Smooth muscle cell of the brain vasculature (primary cell): ENCODE results near the gene TPMT.
"Not testable (repeated sequence)": the region's sequence is repeated elsewhere in the genome, so short reads cannot be mapped to it uniquely, and the experiment has no call there.

Experiments used
- DNase-seq: peaks from one replicate; pipeline ENCODE4 v3.0.0-alpha.2; 2012; ENCODE audit warnings: low read depth, low spot score

TPMT gene

DNA sequence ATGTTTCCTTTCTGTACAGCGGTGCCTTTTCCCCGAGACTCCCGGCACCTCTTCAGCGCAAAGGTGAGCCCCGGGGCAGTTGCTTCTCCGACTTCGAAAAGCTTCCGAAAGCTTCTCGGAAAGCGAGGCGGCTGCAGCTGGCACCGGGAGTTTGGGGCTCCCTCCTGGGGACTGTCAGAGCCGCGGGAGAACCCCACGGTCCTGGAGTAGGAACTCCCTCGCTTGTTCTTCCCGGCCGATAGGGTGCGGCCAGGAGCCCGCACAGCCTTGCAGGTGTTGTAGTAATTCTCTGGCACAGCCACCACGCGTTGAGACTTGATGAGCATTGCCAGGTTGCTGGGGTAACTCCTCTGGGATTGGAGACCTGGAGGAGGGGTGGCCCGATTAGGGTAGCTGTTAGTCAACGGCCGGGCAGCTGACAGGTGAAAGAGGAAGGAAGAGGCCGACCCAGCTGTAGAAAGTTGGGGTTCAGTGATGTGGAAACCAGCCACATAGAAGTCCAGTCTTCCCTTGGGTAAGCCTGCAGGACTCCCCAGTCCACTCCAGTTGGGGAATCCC, 1.1 kb upstream of the TPMT start:
- DNase-seq, result no peak

DNA sequence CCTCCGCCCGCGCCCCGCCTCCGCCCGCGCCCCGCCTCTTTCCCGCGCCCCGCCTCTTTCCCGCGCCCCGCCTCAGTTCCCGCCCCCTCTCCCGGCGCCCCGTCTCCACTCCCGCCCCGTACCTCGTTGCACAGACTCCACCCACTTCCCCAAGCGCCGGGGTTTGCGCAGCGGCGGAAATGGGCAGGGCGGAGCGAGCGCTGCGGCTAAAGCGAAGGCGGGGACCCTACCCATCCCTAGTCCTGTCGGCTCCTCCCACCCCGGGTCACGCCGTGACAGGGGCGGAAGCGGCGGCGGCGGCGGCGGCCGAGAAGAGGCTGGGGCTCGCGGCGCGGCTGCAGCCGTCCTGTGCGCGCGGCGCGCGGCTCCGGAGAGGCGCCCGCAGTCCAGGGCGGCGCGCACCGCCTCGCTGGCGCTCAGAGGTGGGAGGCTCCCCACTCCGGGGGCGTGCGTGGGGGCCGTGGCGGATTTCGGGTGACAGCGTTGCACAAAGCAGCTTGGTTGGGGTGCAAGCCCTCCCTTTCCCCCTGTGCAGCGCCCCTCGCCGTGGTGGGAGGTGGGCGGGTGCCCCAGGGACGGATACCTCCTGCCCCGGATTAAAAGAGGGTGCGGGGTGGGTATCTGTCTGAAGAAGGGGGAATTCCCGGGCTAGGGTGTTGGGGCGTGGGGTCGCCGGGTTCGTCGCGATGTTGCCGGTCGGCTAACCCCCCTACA, 430 bp upstream of the TPMT start, which contains the start of gene KDM1B:
Gene KDM1B (plus strand): TSS at position 273 of the 714 bp plus-strand sequence. CDS start 4,474 bp downstream, outside the sequence.
- peak; percentile 91 for DNase-seq

DNA sequence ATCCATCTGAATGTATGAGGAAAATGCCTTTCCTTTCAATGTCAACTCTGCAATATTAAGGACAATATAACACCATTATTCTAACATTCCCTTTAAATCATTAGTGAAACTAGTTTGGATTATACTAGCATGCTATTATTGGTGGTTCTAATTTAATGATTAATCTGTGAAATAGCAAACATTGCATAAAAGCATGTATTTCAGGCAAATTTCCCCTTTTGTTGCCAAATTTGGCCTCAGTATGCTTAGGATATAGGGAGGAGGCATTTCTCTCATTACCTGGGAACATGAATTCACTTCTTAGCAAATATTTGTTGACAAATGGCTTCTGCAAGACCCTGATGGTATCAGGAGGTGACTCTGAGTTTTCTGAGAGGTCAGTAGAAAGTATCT, 1.6 kb downstream of the TPMT start:
- DNase-seq, result no peak

DNA sequence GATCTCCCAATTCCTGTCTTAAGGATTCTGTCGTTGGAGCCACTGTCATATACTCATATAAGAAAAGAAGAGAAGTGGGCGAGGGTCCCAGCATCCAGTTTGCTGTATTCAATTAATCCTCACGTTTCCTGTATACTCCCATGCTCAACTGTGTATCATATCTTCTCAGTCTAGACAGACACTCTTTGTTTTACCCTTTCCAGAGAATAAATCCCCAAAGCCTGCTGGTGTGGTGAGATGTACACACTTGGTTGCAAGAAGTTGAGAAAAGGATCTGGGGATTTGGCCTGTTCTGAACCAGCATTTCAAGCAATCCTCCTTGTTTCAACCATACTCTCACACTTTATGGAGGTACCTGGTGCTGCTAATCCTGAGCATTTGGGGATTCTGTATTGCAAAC, 3.1 kb downstream of the TPMT start:
- no peak for DNase-seq

DNA sequence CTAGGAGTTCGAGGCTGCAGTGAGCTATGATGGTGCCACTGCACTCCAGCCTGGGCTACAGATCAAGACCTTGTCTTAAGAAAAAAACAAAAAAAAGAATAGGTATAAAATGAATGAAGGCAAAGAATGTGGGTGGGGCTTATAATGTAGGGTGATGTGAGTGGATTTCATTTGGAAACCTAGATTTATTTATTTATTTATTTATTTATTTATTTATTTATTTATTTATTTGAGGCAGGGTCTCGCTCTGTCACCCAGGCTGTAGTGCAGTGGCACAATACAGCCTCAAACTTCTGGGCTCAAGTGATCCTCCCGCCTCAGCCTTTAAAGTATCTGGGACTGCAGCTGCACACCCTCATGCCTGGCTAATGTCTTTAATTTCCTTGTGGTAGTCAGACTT, 3.5 kb downstream of the TPMT start:
- not testable (repeated sequence) for DNase-seq

DNA sequence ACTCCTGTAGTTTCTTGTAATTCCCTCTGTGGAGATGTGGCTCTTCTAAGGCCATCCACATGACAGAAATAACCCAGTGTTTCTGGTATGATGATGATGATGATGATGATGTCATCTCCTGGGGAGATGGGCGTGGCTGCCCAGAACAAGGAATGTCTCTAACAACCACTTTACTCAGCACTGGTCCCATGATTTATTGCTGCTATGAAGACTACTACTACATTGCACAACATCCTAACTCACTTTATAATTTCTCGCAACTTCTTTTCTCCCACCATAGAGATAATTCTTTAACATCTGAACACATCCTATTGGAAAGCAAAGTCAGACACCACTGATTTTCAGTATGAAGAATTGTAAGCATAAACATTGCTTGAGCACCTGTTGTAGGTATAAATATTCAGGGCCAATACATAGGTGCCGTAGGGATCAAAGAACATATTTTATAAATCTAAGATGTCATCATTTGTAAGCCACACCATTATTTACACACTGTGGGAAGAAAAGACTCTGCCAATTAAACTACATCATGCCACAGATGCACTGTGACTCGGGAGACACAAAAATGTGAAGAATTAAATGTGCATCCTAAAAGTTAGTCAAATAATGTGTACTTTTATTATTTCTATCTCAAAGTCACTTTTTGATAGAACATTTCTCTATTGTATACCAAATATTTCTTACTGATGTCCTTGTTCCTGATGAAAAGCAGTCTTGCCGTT, 6.4 kb downstream of the TPMT start:
- no peak for DNase-seq

DNA sequence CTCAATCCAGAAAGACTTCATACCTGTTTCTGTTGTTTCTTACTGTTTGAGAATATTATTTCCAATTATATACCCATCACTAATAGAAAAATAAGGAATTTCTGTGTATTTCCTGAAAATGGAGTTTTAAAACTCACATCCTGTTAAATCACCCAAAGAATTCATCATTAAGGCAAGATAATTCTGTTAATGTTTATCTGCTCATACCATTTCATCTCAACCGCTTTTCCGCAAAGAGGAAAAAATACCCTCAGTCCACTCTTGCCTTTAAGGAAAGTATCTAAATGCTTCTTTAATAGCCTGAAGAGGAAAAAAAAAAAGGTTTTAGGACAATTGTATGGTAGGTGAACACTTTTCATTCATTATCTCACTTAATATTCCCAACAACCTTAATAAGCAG, 7.3 kb downstream of the TPMT start:
- no peak for DNase-seq

DNA sequence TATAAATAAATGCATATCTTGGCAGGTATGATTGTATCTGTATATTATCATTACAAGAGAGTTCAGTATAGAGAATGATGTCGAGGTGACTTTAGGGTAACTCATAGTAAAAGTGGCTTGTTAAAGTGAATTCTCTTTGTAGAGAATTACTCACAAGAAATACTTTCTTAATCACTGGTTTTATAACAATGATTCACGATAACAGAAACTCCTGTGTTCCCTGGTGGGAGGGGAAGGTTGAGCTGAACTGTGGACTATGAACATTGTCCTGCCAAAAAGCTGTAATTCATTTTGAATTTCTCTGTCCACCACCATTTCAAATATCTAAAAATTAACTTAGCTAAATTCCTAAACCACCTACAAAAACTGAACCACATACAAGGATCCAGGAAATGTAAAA, 7.7 kb downstream of the TPMT start:
- DNase-seq, result no peak

DNA sequence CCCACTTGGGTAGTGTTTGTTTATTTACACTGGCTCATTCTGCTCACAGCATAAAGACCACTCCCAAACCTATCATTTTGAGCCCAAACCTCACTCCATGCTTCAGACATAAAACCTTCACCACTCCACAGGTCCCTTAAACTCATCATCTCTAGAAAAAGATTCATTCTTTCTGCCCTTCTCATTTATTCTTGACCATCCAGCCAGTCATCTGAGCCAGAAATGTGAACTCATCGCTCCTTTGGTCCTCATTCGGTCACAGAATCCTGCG, 12.4 kb downstream of the TPMT start:
- no peak for DNase-seq

DNA sequence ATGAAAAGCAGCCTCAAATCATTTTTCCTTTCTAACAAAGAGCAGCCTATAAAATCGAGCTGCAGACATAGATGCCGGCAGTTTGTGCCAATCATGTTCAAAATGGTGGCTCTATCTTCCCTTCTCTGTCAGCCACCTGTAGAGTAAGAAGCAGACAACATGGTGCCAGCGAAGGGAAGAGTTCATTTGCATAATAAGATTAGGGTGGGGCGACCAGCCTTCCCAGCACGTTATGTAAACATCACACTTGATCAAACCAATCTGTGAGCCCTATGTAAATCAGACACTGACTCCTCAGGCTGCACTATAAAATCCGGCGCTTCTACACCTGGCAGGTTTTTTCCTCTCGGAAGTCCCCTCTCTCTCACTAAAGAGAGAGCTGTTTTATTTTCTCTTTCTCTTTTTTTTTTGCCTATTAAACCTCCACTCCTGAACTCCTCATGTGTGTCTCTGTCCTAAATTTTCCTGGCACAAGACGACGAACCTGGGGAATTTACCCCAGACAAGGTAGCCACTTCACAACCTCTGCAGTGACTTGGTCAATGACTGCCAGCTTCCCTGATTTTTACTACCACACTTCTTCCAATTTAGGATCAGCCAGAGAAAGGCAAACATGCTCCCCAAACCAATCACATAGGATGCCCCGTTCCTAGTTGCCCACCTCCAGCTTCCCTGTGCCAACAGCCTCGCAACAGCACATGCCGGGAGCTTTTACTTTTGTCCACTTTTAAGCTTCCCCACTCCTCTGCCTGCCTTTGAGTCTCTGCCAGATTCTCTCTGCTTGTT, 12.9 kb downstream of the TPMT start:
- no peak for DNase-seq

DNA sequence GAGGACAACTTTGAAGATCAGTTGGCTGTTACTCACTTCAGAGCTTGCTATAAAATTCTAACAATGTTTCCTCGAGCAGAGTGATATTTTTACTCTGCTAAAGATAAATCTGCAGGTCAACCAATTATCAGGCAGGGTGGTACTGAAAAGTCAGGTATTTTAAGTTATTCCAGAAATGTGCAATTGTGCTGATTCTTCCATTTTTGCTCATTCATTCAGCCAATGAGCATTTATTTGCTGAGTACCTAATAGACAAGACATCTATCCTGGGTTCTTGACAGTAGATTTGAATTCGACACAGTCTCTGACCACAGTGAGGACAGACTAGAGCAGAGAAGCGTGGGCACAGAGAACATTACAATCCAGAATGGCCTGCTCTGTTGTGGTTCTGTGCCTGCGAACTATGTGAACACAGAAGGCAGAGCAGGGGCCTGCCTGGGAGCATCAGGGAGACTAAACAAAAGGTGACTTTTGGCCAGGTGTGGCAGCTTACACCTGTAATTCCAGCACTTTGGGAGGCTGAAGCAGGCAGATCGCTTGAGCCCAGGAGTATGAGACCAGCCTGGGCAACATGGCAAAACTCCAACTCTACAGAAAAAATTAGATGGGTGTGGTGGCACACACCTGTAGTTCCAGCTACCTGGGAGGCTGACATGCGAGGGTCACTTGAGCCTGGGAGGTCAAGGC, 14.8 kb downstream of the TPMT start:
- no peak for DNase-seq

DNA sequence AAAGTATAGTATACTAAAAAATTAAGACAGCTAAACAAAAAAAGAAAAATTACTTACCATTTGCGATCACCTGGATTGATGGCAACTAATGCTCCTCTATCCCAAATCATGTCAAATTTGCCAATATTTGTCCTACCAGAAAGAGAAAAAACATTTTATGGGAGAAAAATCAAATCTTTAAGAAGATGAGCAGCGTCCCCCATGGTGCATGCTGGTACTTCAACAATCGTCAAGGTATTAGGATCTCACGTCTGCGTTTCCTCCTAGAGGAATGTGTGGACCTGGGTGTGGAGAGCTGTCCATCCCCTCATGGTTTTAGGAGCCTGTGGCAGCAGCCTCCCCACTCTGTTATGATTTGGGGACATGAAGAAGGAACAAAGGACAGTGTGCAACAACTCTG, 16.0 kb downstream of the TPMT start:
- DNase-seq, result no peak

DNA sequence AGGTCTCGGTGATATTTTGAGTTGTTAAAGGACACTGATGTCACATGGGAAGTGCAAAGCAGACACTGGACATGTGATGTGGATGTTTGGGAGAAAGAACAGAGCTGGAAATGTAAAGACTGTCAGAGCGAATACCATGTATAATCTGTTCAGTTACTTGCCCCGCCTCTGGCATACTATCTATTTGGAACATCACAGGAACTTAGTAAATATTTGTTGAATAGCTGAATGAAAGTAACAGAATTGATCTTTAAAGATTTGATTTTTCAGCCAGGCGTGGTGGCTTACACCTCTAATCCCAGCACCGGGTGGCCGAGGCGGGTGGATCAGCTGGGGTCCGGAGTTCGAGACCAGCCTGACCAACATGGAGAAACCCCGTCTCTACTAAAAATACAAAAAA, 18.6 kb downstream of the TPMT start:
- DNase-seq, result no peak

DNA sequence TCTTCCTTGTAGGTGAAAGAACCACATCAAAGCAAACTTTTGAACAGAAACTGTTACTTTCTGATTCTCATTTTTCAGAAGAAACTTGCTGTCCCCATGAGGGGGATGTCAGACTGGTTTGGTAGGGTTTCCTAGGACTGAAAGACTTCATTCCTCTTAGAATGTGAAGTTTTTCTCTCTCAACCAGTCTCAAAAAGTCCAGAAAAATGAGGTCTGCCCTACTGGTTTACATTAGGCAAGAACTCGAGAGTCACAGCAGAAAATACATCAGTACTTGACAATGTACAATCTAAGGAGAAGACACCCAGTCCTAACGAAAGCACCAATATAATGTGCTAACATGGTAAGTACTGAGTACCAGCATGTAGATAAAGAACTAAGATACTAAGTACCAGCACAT, 19.7 kb downstream of the TPMT start:
- no peak for DNase-seq

DNA sequence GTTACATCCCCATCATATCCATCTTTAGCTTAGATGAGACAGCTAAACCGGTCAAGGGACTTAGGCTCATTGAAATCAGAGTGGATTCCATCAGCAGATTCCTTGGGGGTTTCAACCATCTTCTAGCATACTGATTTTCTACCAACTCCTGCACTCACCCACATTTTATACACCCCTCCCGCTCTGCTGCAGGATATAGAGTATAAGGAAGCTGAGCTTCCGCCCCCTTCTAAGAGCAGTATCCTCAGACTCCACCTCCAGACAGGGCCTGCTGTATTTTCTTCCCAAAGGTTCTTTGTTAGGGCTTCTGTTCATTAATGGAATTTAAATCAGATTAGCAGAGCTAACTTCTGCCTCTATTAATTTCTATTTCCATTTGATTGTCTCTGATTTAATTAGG, 22.5 kb downstream of the TPMT start:
- no peak for DNase-seq

DNA sequence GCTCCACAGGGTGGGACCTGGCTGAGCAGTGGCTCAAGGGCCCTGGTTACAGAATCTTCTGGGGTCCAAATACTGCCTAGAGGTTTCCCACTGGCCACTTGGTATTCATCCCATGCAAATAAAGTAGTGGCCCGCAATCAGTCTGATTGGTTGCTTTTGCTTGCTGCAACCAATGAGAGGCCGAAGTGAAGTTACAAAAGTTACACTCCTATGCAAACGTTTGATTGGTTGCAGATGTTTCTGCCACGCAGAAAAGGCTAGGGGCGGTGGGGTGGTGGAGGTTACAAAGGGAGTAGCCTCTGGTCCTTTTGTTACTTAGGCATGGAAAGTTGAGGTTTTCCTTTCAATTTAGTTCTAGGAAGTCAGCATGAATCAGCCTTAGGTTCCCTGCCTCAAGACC, 28.8 kb downstream of the TPMT start:
- no peak for DNase-seq

DNA sequence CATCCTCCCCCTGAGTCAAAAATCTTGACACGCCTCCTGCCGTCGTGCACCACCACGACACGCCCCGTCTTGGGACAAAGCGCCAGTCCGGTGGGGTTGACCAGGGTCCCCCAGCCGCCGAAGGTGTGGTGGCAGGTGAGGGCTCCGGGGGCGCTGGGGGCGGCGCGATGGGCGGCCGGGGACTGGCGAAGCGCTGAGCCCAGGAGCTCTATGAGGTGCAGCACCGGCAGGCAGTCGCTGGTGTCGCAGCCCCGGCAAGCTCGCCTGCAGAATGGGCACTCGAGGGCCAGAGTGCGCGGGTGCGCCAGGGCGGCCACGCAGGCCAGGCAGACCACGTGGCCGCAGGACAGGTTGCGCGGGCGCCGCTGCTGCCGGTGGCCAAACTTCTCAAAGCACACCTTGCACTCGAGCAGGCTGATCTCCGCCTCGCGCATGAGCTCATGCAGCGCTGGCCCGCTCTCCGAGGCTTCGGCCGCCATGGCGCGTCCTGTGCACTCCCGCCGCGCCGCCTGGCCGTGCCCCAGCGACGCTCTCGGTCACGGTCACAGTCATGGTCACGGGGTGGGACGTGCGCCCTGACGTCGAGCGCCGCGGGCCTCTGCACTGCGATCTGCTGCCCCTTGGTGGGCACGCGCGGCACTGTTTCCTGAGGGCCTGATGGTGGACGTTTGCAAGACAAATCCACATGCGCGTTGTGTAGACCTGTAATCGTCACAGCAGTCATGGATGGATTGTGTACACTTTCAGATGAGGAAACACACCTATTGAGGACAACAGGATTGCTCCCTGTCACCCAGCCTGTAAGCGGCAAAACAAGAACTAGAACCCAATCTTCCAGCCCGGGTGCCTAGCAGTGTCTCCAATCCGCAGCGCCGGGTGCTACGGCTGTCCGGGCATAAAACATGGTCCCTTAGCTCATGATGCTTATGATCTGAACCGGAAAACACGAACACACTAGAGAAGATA, 32.5 kb downstream of the TPMT start, which contains the start of gene NHLRC1:
Gene NHLRC1 (minus strand): TSS at position 550 of the 966 bp plus-strand sequence. CDS start 71 bp downstream, at position 479.
- peak; percentile 54 for DNase-seq

DNA sequence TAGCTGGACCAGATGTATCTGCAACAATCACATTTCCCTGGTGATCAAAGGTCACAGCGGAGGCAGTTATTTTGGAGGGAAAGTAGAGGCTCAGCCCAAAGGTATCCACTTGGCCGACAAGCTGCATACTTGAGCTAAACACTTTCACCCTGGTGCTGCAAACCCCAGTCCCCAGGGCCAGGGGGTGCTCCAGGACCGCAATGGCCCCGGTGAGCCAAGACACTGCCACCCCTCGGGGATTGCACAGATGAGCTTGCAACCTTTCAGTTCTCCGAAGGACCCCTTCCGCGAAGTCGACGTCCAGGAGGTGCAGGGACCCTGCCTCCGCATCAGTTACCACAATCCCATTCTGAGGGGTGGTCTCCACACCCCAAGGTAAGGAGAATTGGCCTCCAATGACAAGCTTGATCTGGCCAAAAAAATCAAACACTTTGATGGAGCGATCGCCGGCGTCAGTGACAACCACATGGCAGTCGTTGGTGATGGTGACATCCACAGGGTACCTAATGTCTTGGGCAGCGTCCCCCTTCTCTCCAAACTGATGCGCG, 33.2 kb downstream of the TPMT start:
- no peak for DNase-seq

DNA sequence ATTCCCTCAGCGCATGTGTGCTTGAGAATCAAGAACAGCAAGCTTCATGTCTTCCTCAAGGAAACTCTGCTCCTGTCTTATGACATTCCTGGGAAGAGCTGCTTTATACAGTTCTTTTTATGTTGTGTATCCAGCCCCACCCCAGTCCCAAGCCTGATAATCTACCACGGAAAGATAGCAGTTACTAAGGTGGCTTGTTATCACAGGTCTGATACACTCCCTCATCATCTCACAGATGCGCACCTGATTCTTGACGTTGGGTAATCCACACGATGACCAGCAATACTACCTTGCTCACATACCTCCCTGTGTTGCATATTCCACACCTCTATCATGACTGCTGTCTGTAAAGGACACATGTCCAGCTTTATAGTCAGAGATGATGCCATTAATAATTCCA, 35.6 kb downstream of the TPMT start:
- DNase-seq, result no peak

DNA sequence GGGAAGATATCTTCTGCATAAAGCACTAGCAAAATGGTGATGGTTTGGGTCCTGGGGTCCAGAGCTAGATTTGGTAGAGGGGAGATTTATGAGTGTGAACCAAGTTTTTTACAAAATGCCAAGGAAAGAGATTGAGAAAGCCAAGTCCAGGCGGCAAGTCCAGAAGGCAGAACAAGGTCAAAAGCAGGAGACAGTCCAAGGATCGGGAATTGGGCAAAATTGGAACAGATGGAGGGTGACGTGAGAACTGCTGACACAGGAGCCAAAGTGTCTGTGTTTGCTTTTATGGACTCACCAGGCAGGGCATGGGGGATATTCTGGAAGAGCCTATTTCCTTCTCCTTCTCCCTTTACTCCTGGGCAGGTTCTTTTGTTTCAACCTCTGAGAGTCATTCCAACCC, 36.5 kb downstream of the TPMT start:
- DNase-seq, result no peak
